ENCODE data around the gene CHST7. TPM values are rescaled to one million over a fixed set of nuclear protein-coding genes. Genes with fewer than 3 reads are reported as not detected.
A peak's percentile ranks its signal among the peaks of the same experiment; 100 is the strongest.
"Not testable (repeated sequence)": the region's sequence is repeated elsewhere in the genome, so short reads cannot be mapped to it uniquely, and the experiment has no call there.

Gene CHST7
- total RNA-seq, 1 experiment from 2014 or later = 7.7 TPM

DNA sequence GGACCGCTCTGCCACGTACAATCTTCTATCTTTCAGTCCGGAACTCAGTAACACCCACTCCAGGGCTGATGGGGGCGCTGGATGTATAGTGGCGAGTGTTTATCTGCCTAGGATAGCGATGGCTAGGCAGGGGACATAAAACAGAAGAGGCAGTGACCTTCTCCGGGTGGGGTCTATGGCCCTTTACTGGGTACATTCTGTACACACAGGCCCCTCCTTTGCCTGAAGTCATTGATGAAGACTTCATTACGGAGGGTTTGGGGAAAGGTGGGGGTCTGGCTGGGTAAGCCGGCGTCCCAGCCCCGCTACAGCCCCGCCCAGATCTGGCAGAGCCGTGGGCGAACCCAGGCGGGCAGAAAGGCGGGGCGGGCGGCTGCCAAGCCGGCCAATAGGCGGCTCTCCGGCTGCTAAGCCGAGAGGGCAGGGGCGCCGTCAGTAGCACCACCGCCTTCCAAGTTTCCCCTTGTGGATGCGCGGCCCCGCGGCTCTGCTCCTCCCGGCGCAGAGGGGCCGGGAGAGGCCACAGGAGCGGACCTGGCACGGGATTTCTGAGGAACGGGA is at the start of gene CHST7 (continued):
- TF ChIP-seq, protein P1, sequence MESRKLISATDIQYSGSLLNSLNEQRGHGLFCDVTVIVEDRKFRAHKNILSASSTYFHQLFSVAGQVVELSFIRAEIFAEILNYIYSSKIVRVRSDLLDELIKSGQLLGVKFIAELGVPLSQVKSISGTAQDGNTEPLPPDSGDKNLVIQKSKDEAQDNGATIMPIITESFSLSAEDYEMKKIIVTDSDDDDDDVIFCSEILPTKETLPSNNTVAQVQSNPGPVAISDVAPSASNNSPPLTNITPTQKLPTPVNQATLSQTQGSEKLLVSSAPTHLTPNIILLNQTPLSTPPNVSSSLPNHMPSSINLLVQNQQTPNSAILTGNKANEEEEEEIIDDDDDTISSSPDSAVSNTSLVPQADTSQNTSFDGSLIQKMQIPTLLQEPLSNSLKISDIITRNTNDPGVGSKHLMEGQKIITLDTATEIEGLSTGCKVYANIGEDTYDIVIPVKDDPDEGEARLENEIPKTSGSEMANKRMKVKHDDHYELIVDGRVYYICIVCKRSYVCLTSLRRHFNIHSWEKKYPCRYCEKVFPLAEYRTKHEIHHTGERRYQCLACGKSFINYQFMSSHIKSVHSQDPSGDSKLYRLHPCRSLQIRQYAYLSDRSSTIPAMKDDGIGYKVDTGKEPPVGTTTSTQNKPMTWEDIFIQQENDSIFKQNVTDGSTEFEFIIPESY (IDR thresholded peaks at IDR 0.05; ENCODE audit: extremely low read depth, insufficient replicate concordance, low read length) = no peak
- no peak; the same call in 1 of the 2 replicates for TF ChIP-seq CBX3 (IDR thresholded peaks at IDR 0.05; ENCODE audit: low read depth)
- no peak for TF ChIP-seq SP1 (IDR thresholded peaks at IDR 0.05; ENCODE audit: low read depth)
- peak; percentile 59 for TF ChIP-seq RAD21 (IDR thresholded peaks at IDR 0.05; ENCODE audit: low read depth)

DNA sequence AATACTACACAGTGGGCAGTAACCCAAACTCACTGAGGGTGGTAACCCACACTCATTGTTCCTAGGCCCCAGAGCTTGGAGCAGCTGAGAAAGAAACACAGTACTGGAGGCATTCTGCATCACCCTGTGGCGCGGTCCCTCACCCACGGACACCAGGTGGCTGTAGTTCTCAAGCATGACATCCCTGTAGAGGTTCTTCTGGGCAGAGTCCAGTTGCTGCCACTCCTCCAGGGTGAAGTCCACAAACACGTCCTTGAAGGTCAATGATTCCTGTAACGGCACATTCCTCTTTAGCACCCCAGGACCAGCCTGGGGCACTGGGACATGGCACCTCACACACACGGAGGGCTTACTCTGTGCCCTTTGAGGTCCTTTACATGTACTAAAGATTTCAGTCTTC is 44.9 kb upstream of the CHST7 start:
- H3K9me2 ChIP-seq (ENCODE audit: insufficient read depth); H3K4me1 ChIP-seq (ENCODE audit: control insufficient read depth in 1 of 2, insufficient read depth in 2 of 2, low read length in 2 of 2); ATAC-seq; DNase-seq (ENCODE audit: low read depth, low spot score); H3K36me3 ChIP-seq (ENCODE audit: control insufficient read depth in 1 of 2, insufficient read depth in 2 of 2, low read length in 2 of 2); H3K79me2 ChIP-seq (ENCODE audit: insufficient read depth, low read length); H3K9ac ChIP-seq (ENCODE audit: low read length); H2AFZ ChIP-seq (ENCODE audit: low read depth, low read length, poor library complexity, severe bottlenecking); H4K20me1 ChIP-seq (ENCODE audit: insufficient read depth); RAD21 ChIA-PET (ENCODE audit: low non-redundant PET in 1 of 2, low total read pairs in 2 of 2, uncharacterized antibody in 2 of 2, unreplicated experiment in 2 of 2); H3K27me3 ChIP-seq (ENCODE audit: insufficient read depth, low read length); H3K9me3 ChIP-seq (ENCODE audit: control insufficient read depth in 1 of 2, insufficient read depth in 1 of 2, low read depth in 1 of 2, low read length in 2 of 2); H3K4me2 ChIP-seq (ENCODE audit: low read length); POLR2A ChIA-PET; H3K4me3 ChIP-seq (replicated peaks in 1 of 2; ENCODE audit: low read depth in 1 of 2, low read length in 2 of 2); intact Hi-C loops (cut with micrococcal nuclease); BruUV-seq (replicated peaks); H3K27ac ChIP-seq (ENCODE audit: low read depth, low read length); CTCF ChIA-PET: not testable (repeated sequence)

DNA sequence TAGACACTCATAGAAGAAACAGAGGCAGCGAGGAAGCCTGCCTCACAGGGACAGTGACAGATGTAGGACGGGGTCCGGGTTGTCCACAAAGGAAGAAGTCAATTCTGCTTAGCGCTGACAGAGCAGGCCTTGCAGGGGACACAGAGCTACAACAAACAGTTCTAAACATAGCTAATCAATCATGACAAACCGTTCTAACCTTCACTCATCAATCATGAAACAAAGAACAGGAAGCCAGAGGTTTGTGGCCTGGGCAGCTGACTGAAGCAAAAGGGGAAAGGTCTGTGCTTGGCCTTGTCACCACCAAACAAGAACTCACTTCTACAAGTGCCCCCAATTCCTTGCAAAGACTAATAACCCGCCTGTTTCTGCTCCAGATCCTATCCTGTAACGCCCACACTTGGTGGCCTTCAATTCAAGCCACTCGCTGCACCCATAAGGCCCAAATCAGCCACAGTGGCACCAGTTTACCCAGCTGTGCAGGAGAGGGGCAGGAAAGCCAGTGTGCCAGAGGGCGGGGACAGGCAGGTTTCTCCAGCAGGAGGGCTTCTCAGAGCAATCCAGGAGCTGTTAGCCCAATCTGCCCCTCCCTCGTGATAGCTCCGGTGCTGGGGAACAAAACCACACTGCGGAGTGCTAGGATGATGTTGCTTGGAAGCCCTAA is 43.7 kb upstream of the CHST7 start:
- H3K4me2 ChIP-seq (ENCODE audit: low read length); H3K4me3 ChIP-seq (replicated peaks in 1 of 2; ENCODE audit: low read depth in 1 of 2, low read length in 2 of 2); H3K4me1 ChIP-seq (ENCODE audit: control insufficient read depth in 1 of 2, insufficient read depth in 2 of 2, low read length in 2 of 2); H4K20me1 ChIP-seq (ENCODE audit: insufficient read depth); H3K9me3 ChIP-seq (ENCODE audit: control insufficient read depth in 1 of 2, insufficient read depth in 1 of 2, low read depth in 1 of 2, low read length in 2 of 2); ATAC-seq; H3K9me2 ChIP-seq (ENCODE audit: insufficient read depth); RAD21 ChIA-PET (ENCODE audit: low non-redundant PET in 1 of 2, low total read pairs in 2 of 2, uncharacterized antibody in 2 of 2, unreplicated experiment in 2 of 2); H3K27ac ChIP-seq (ENCODE audit: low read depth, low read length); H3K79me2 ChIP-seq (ENCODE audit: insufficient read depth, low read length); CTCF ChIA-PET; intact Hi-C loops (cut with micrococcal nuclease); H3K27me3 ChIP-seq (ENCODE audit: insufficient read depth, low read length); DNase-seq (ENCODE audit: low read depth, low spot score); H2AFZ ChIP-seq (ENCODE audit: low read depth, low read length, poor library complexity, severe bottlenecking); H3K9ac ChIP-seq (ENCODE audit: low read length); POLR2A ChIA-PET; BruUV-seq (replicated peaks); H3K36me3 ChIP-seq (ENCODE audit: control insufficient read depth in 1 of 2, insufficient read depth in 2 of 2, low read length in 2 of 2): not testable (repeated sequence)

DNA sequence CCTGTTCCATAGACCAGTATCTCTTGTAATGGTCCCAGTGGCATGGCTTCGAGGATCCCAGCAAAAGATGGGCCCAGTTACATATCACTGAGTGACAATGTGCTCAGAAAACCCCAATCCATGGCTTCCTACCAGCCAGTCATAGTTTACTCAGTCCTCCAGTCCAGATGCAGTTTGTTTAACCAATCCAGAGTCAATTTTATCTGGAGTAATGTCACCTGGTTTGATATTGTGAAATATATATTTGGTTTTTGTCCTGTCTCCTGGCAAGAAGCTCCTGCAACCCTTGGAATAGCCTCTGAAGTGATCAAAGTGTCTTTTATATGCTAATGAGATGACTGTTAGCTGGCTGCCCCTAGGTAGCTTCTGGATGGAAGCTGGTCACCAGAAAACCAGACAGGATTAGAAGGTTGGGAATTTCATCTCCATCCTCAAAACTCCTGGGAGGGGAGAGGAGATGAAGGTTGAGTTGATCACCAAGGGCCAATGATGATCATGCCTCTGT is 43.1 kb upstream of the CHST7 start:
- ATAC-seq; H3K27me3 ChIP-seq (ENCODE audit: insufficient read depth, low read length); POLR2A ChIA-PET; BruUV-seq (replicated peaks); intact Hi-C loops (cut with micrococcal nuclease); H3K4me1 ChIP-seq (ENCODE audit: control insufficient read depth in 1 of 2, insufficient read depth in 2 of 2, low read length in 2 of 2); CTCF ChIA-PET; RAD21 ChIA-PET (ENCODE audit: low non-redundant PET in 1 of 2, low total read pairs in 2 of 2, uncharacterized antibody in 2 of 2, unreplicated experiment in 2 of 2); H3K9ac ChIP-seq (ENCODE audit: low read length); DNase-seq (ENCODE audit: low read depth, low spot score); H4K20me1 ChIP-seq (ENCODE audit: insufficient read depth); H3K4me2 ChIP-seq (ENCODE audit: low read length); H3K4me3 ChIP-seq (replicated peaks in 1 of 2; ENCODE audit: low read depth in 1 of 2, low read length in 2 of 2); H3K27ac ChIP-seq (ENCODE audit: low read depth, low read length); H2AFZ ChIP-seq (ENCODE audit: low read depth, low read length, poor library complexity, severe bottlenecking); H3K36me3 ChIP-seq (ENCODE audit: control insufficient read depth in 1 of 2, insufficient read depth in 2 of 2, low read length in 2 of 2); H3K9me3 ChIP-seq (ENCODE audit: control insufficient read depth in 1 of 2, insufficient read depth in 1 of 2, low read depth in 1 of 2, low read length in 2 of 2); H3K9me2 ChIP-seq (ENCODE audit: insufficient read depth); H3K79me2 ChIP-seq (ENCODE audit: insufficient read depth, low read length): not testable (repeated sequence)

Measured in HCT116 (cell line).